OCI-LY7 (cell line): ENCODE results near the gene PSMA6. TPM values are rescaled to one million over a fixed set of nuclear protein-coding genes. Genes with fewer than 3 reads are reported as not detected.

Experiments
- BruUV-seq: library from RNA; stranded (reverse); fragments of 400-500 nt; replicated peaks from 2 replicates; lab custom pipeline; 2021; lab: Mats Ljungman, UMichigan
- CTCF ChIA-PET: fragments of 300-600 bp; sonication (Branson Sonifier 250); formaldehyde crosslinking; loops from one replicate; lab custom pipeline; 2022; ENCODE audit warnings: antibody characterized with exemption; ENCODE audit not compliant: unreplicated experiment; lab: Charles Lee
- POLR2A ChIA-PET: fragments of 300-600 bp; sonication (Branson Sonifier 250); formaldehyde crosslinking; loops from one replicate; lab custom pipeline; 2022; ENCODE audit warnings: antibody characterized with exemption; lab: Charles Lee
- DNase-seq: peaks from one replicate; pipeline ENCODE4 v3.0.0-alpha.2; 2015; ENCODE audit warnings: low spot score
- H2AFZ ChIP-seq: fragments of 200-600 bp; sonication (generic), shearing (Covaris generic); 2 replicates; pipeline ENCODE4 v1.6.1; 2014; ENCODE audit warnings: mild to moderate bottlenecking, antibody characterized with exemption, low read length, moderate library complexity
- H3K27ac ChIP-seq: fragments of 200-600 bp; sonication (generic); 2 replicates; pipeline ENCODE4 v1.5.1; 2014; ENCODE audit warnings: mixed run types, low read depth, mild to moderate bottlenecking, moderate library complexity, low read length, inconsistent platforms; ENCODE audit not compliant: poor library complexity, severe bottlenecking
- H3K36me3 ChIP-seq: fragments of 200-600 bp; sonication (generic); 2 replicates; pipeline ENCODE4 v1.6.1; 2014; ENCODE audit warnings: mild to moderate bottlenecking, antibody characterized with exemption, low read length, moderate library complexity, mixed read lengths; ENCODE audit not compliant: insufficient read depth
- H3K4me1 ChIP-seq: fragments of 200-600 bp; sonication (generic); 2 replicates; pipeline ENCODE4 v1.5.1; 2014; ENCODE audit warnings: mild to moderate bottlenecking, low read length; ENCODE audit not compliant: insufficient read depth, poor library complexity, severe bottlenecking
- H3K4me2 ChIP-seq: fragments of 200-600 bp; sonication (generic); 2 replicates; pipeline ENCODE4 v1.6.1; 2014; ENCODE audit warnings: mild to moderate bottlenecking, low read length
- H3K4me3 ChIP-seq: fragments of 200-600 bp; sonication (generic); 2 replicates; pipeline ENCODE4 v1.5.1; 2014; ENCODE audit warnings: mild to moderate bottlenecking, low read depth, low read length; ENCODE audit not compliant: poor library complexity, severe bottlenecking
- H3K79me2 ChIP-seq: fragments of 200-600 bp; sonication (generic); 2 replicates; pipeline ENCODE4 v1.6.1; 2016; ENCODE audit warnings: low read depth, mild to moderate bottlenecking, low read length, moderate library complexity, mixed read lengths; ENCODE audit not compliant: insufficient read depth
- H3K9me2 ChIP-seq: fragments of 200-600 bp; sonication (generic); 2 replicates; pipeline ENCODE4 v1.6.1; 2016; ENCODE audit warnings: mild to moderate bottlenecking, low read length, mixed read lengths; ENCODE audit not compliant: insufficient read depth
- H3K9me3 ChIP-seq: fragments of 200-600 bp; sonication (generic); 2 replicates; pipeline ENCODE4 v1.6.1; 2014; ENCODE audit warnings: mild to moderate bottlenecking, mixed run types, low read length, mixed read lengths
- H4K20me1 ChIP-seq: fragments of 200-600 bp; sonication (generic); 2 replicates; pipeline ENCODE4 v1.6.1; 2014; ENCODE audit warnings: mild to moderate bottlenecking, antibody characterized with exemption, low read length, moderate library complexity, mixed read lengths; ENCODE audit not compliant: insufficient read depth
- EZH2phosphoT487 ChIP-seq: fragments of 200-600 bp; sonication (generic); IDR thresholded peaks from 2 replicates; pipeline ENCODE4 v1.6.1; 2018; ENCODE audit warnings: low read depth, borderline replicate concordance, mild to moderate bottlenecking, mixed run types, antibody characterized with exemption, low read length, moderate library complexity, mixed read lengths
- intact Hi-C: fragments of 100-400 bp; cut with micrococcal nuclease; formaldehyde crosslinking; loops from one replicate; pipeline ENCODE4 v1.10.0; 2022; ENCODE audit not compliant: unreplicated experiment
- total RNA-seq, 2 experiments: library from RNA; depleted of rRNA in 1 of 2; stranded (reverse); fragments of >200 nt in 1 of 2; shearing (Covaris generic) in 1 of 2; gene quantifications; 2 replicates each; pipeline ENCODE4 v1.2.3, GENCODE V29; 2014 to 2022
- TF ChIP-seq, protein P1 (sequence below): fragments of 200-600 bp; sonication (generic); conservative IDR thresholded peaks from 2 replicates; pipeline ENCODE4 v1.5.1; 2014; ENCODE audit warnings: mild to moderate bottlenecking, antibody characterized with exemption, low read length, moderate library complexity, mixed read lengths

The PSMA6 gene
- total RNA-seq, 2 experiments from 2014 or later: 216 to 267 TPM

DNA sequence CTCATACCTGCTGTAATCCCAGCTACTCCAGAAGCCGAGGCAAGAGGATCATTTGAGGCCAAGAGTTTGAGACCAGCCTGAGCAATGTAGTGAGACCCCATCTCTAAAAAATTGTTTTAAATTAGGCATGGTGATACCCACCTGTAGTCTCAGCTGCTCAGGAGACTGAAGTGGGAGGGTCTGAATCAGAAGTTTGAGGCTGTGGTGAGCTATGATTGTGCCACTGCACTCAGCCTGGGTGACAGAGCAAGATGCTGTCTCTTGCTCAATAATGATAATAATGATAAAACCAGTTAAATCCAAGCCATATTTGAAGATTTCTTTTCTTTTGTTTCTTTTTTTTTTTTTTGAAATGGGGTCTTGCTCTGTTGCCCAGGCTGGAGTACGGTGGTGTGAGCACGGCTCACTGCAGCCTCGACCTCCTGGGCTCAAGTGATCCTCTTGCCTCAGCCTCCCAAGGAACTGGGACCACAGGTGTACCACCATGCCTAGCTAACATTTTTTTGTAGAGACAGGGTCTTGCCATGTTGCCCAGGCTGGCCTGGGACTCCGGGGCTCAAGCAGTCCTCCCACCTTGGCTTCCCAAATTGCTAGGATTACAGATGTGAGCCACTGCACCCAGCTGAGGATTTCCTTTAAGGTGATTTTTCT, 12.8 kb downstream of the PSMA6 start:
- CTCF ChIA-PET: no interaction called here
- Histone ChIP-seq H3K9me2 (no peaks in the 10 kb centered on the region), H3K9me3 (peaks cover 14% of the 10 kb centered on the region; the same call in 1 of the 2 replicates), H3K4me2 (no peak overlapping the region), H3K4me1 (peaks cover 27% of the 10 kb centered on the region), H3K4me3 (no peak overlapping the region), H4K20me1 (peaks cover 17% of the 10 kb centered on the region), H3K79me2 (peaks cover 94% of the 10 kb centered on the region), H3K27ac (no peak overlapping the region), H2AFZ (no peak overlapping the region), H3K36me3 (peaks cover 88% of the 10 kb centered on the region)
- BruUV-seq: no TSS peak
- POLR2A ChIA-PET: interaction anchor here (0.5 to 2.5 kb wide), 9 partner anchors 8 to 593 kb away, joined by 3 to 17 read pairs (median 4); partner anchors contain the start of gene PSMA6
- TF ChIP-seq, protein P1, sequence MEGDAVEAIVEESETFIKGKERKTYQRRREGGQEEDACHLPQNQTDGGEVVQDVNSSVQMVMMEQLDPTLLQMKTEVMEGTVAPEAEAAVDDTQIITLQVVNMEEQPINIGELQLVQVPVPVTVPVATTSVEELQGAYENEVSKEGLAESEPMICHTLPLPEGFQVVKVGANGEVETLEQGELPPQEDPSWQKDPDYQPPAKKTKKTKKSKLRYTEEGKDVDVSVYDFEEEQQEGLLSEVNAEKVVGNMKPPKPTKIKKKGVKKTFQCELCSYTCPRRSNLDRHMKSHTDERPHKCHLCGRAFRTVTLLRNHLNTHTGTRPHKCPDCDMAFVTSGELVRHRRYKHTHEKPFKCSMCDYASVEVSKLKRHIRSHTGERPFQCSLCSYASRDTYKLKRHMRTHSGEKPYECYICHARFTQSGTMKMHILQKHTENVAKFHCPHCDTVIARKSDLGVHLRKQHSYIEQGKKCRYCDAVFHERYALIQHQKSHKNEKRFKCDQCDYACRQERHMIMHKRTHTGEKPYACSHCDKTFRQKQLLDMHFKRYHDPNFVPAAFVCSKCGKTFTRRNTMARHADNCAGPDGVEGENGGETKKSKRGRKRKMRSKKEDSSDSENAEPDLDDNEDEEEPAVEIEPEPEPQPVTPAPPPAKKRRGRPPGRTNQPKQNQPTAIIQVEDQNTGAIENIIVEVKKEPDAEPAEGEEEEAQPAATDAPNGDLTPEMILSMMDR: no peak
- no peak for TF ChIP-seq EZH2phosphoT487
- intact Hi-C loops: loop anchor here (5.0 kb wide), 1 partner anchor 73 kb away; no protein-coding TSS in a partner anchor
- DNase-seq: no peak

DNA sequence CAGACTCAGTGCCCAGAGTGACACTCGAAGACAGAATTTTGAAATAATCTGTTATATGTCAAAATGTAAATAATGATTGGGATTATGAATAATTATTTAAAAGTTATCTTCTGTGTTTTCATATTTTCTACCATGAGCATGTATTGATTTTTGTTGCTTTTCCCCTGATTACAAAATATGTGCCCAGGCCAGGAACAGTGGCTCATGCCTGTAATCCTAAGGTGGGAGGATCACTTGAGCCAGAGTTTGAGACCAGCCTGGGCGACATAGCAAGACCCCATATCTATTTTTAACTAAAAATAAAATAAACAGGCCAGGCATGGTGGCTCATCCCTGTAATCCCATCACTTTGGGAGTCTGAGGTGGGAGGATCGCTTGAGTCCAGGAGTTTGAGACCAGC, 13.5 kb downstream of the PSMA6 start:
- CTCF ChIA-PET: no interaction called here
- intact Hi-C loops: loop anchor here (5.0 kb wide), 1 partner anchor 73 kb away; no protein-coding TSS in a partner anchor
- H3K27ac ChIP-seq: no peak overlapping the region

More for the DNA sequence above, 13.5 kb downstream of the PSMA6 start:
- peaks cover 11% of the 10 kb centered on the region; the same call in 1 of the 2 replicates for H4K20me1 ChIP-seq
- no peak overlapping the region for H3K4me3 ChIP-seq
- H3K4me1 ChIP-seq: peaks cover 20% of the 10 kb centered on the region
- no peak overlapping the region for H3K4me2 ChIP-seq
- no peak for DNase-seq
- BruUV-seq: no TSS peak
- peaks cover 90% of the 10 kb centered on the region for H3K36me3 ChIP-seq
- no peaks in the 10 kb centered on the region for H3K9me2 ChIP-seq
- POLR2A ChIA-PET: interaction anchor here (0.5 to 1.6 kb wide), 5 partner anchors 9 to 593 kb away, joined by 3 to 4 read pairs (median 4); no protein-coding TSS in a partner anchor
- H3K79me2 ChIP-seq: peaks cover 87% of the 10 kb centered on the region
- H2AFZ ChIP-seq: no peak overlapping the region
- TF ChIP-seq, protein P1: no peak
- TF ChIP-seq EZH2phosphoT487: no peak
- peaks cover 14% of the 10 kb centered on the region; the same call in 1 of the 2 replicates for H3K9me3 ChIP-seq
